ENCODE results near the gene GTPBP3.

The GTPBP3 gene

DNA sequence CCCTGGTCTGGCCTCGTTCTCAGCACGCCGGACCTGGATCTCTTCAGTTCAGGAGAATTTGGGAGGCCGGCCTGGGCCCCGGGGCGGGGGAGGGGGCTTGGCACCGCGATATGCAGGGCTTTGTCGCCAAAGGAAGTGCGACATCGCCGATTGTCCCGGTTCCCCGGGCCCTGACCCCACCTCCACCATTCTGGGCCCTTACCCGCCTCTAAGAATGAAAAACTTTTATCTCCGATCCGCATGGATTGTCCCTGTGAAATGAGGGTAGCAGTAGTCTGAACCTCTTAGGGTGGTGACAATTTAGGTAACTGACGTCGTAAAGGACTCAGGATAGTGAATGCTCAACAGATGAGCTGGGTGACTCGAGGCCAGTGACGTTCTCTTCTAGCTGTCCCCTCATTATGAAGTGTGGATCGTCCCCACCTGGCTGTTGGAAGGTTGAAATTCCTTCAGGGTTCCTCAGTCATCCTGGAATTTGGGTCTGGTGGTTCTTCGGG is 27.3 kb upstream of the GTPBP3 start:
- DNase-seq, result no peak

DNA sequence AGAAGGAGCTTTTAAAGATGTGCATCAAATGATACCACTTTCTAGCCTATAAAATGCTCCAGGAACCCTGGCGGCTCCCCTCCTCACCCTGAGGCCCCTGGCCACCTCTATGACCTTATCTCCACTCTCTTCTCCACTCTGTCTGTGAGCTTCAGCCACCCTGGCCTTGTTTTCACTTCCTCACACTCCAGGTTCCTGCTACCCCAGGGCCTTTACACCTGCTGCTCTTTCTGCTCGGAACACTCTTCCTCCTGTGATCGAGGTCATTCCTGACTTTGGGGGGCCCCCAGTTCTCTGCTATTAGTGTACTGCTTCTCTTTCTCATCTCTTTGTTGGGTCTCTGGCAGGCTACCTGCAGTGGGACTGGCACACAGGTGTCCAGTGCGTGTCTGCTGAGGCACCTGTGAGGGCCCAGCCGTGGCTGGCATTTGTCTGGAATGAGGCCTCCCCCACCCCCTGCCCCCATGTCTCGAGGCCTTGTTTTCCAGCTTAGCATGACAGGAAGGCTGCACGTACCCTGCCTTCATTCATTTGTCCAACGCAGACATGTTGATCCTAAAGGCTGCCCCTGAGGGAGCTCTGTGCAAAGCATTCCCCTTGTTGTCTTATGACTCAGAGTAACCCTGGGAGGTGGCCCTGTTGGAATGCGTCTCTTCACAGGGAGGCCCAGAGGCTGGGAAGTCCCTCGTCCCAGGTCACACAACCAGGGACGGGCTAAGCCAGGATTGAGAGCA is 25.7 kb upstream of the GTPBP3 start:
- no peak for DNase-seq

DNA sequence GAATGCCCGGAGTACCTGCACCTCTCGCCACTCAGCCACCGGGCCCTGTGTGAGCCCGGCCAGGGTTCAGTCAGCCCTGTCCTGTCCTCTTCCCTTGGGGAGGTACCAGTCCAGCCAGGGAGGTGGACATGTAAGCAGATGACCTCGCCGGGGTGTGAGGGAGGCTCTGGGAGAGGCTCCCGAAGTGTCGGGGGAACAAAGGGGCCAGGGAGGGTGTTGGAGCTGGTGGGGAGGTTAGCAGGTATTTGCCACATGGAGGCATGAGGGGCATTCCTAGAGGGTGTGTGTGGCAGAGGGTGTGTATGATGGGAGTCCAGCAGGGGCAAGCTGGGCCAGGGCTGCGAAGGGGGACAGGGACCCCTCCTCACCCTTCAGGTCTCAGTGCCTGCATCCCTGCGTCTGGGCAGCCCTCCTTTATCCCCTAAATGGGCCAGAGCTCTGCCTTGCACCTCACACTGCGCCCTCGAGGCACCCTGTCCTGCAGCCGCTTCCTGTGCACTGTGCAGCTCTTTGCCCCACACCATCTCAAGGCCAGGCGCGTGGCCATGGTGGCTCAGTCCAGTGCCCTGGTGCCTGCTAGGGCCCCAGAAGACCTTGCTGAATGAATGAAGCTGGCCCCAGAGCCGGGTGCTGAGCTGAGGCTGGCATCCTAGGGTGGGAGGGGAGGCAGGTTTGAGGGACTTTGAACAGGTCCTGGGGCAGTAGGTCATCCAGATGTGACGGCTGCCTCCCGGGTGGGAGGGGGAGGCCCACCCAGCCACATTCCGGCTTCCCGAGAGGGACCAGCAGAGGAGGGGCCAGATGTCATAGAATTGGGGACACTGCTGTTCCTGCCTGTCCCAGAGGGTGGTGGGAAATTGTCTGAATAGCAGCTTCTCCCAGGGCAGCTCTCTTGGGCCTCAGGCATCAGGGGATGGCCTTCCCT is 24.9 kb upstream of the GTPBP3 start:
- DNase-seq, result no peak

GRCh38 chr19:17314007-17314593 is 23.3 kb upstream of the GTPBP3 start:
- DNase-seq, result no peak

DNA sequence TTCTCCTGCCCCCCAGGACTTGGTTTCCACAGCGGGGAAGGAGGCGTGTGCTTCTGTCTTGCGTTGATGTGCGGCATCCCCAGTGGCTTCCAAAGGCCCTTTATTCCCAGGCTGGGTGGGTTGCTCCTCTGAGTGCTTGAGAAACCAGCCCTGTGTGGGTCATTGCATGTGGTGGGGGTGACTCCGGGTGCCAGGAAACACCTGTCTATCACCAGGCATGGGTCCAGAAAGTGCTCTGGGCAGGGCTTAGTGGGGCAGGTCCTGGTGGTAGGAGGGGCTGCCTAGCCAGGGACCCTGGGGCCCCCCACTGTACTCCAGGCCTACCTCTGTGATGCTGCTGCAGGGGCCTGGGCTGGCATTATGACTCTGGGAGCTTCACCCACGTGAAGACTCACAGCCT is 18.4 kb upstream of the GTPBP3 start:
- no peak for DNase-seq

- DNase-seq, result no peak
Measured at GRCh38 chr19:17319473-17320238, 17.7 kb upstream of the GTPBP3 start.

- no peak for DNase-seq
Measured at GRCh38 chr19:17320435-17320834, 16.9 kb upstream of the GTPBP3 start.

DNA sequence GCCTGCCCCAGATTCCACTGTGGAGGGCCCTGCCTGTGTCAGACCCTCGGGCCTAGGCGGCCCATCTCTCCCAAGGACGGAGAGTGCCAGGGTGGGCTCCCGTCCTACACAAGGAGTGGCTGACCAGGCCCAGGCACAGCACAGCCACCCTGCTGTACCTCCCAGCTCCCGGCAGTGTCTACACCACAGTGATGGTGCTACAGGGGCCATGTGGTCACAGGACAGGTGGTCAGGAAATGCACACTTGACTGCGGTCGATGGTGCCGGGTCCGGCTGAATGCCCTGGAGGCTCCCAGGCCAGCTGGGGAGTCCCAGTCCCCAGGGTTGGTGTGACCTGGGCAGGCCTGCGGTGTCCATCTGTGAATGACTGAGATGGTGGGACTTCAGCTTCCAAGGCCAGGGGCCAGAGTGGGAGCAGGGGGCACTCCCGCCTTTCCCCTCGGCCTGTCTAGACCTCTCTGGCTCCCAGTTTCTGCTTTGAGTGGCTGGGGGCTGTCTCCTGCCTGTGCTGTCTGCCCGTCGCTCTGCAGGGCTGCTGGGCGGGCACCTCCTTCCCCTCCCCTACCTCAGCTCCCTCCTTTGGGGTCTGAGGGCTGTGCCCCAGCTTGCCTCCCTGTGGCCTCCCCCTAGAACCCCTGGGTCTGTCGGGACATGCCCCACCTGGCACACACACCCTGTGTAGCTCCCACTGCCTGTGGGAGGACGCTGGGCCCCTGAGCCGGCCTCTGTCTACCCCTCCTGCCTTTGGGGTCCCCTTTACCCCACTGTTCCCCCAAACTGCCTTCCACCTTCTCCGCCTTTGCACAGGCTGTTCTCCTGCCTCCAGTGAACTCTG is 15.5 kb upstream of the GTPBP3 start:
- DNase-seq, result no peak

DNA sequence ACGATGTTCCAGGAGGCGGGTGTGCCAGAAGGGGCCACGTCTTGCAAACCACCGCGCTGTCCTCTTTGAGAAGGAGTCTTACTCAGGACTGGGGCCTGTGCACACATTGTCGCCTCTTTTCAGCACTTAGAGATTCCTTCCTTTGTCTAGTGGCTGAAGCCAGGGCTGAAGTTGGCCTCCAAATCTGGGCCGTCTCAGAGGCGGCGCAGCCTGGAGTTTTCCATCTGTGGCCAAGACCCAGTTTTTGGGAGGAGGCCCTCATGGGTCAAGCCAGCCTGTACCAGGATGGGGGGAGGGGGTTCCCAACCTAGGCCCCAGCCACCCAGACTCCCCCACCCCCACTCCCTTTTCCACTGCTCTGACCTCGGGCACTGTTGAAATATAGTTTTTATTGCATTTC is 14.5 kb upstream of the GTPBP3 start:
- DNase-seq, result no peak

- DNase-seq, result no peak
Measured at GRCh38 chr19:17323300-17323963, 13.9 kb upstream of the GTPBP3 start.

GRCh38 chr19:17323964-17324332 is 13.4 kb upstream of the GTPBP3 start:
- DNase-seq, result no peak

DNA sequence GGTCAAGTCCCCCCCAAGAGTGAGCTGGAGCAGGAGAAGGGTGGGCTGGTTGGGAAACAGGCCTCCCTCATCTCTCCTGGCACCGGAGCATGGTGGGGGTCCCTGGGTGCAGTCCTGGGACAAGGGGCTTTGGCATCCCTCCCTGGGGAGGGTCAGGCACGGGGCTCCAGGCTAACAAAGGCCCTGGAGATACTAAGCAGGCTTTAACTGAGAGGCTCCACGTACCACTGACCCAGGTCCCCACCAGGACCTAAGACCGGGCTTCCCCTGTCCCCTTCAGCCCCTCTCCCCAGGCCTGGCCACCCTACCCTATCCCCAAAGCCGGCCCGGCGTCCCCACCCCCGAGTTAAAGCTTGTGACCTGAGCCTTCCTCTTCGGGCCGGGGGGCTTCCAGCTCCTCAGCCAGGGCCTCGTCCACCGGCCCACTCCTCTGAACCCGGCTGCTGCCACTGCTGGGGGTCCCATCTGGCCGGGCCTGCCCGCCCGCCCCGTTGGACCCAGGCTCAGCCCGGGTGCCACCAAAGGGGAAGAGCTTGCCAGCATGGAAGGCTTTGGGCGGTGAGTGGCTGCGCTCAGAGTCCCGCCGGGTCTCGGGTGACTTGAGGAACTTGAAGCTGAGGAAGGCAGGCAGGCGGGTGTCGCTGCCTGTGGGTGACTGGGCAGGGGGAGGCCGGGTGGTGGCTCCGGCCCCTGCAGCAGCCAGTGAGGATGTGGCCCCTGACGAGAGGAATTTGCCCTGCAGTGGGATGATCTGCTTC is 12.8 kb upstream of the GTPBP3 start:
- DNase-seq, result no peak

GRCh38 chr19:17325133-17325532 is 12.2 kb upstream of the GTPBP3 start:
- DNase-seq, result no peak

DNA sequence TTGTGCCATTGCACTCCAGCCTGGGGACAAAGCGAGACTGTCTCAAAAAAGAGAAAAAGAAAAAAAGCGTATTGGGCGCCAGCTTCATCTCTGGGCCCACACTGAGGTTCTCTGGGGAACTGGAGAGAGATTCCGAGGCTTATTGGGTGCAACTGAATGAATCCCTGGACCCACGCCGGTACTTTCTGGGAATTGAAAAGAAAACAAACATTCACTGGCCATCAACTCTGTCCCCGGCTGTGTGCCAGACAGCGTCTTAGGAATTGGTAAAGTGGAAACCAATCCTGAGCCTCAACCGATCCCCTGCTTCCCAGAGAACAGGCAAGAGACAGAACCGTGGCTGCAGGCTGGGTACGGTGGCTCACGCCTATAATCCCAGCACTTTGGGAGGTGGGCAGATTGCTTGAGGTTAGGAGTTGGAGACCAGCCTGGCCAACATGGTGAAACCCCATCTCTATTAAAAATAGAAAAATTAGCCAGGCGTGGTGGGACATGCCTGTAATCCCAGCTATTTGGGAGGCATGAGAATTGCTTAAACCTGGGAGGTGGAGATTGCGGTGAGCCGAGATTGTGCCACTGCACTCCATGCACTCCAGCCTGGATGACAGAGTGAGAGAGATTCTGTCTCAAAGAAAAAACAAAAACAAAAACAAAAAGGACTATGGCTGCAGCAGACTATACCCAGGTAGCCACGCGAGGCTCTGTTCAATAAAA is 11.3 kb upstream of the GTPBP3 start:
- no peak for DNase-seq

DNA sequence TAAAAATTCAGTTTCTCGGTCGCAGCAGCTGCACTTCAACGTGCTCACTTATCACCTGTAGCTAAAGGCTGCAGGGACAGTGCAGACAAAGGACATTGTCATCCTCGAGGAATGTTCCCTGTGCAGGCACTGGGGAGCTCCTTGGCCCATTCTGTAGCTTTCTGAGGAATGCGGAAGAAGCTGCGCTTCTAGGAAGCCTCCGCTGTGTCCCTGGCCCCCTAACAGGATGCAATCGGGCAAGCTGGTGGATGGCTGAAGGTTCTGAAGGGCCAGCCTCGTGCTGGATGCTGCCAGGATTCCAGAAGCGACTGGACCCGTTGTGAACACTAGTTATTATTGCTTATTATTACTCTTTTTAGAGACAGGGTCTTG is 10.8 kb upstream of the GTPBP3 start:
- DNase-seq, result no peak

- no peak for DNase-seq
Measured at GRCh38 chr19:17327068-17327653, 10.2 kb upstream of the GTPBP3 start.

DNA sequence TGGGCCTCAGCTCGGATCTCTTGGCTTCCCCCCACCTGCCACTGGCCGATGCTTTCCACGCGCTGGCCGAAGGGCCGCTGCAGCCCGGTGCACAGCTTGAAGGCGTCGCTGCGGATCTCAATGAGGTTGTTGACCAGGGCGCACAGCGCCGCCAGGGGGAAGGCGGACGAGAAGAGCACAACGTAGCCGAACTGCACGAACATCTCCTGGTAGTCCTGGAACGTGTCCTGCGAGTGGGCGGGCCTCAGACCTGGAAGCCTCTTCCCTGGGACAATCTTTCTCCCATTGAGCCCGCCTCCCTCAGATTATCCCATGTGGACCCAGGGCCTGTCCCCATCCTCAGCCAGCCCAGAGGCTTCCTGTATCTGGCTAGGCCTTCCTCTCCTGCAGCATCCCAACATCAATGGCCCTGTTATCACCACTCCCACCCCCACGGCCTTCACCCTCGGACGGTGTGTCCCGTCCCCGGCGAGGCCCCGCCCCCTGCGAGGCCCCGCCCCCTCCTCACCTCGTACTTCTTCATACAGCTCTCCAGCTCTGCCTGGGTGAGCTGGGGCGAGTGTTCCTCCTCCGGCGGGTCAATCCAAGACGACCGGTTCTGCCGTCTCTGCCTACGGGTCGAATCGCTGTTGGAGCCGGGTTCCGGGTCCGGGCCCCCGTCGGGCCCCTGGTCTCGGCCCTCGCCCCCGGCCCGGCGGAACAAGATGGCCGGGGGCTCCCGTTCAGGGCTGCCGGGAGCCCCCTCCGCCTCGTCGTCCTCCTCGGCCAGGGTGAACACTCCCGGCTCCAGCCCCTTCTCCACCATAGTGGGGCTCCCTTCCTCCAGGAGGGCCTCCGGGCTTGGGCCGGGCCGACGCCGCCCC is 9.5 kb upstream of the GTPBP3 start:
- DNase-seq, result no peak

- no peak for DNase-seq
Measured at GRCh38 chr19:17328517-17329365, 8.6 kb upstream of the GTPBP3 start.

Measured in NCI-H1092 (cell line).